HUES64 (cell line): ENCODE data around the gene FAM20C.

Experiments used
- H3K27ac ChIP-seq: 2 replicates; pipeline ENCODE4 v1.7.0; 2013; ENCODE audit warnings: low read depth, low read length, inconsistent platforms
- H3K27me3 ChIP-seq: 2 replicates; pipeline ENCODE4 v1.6.1; 2013; ENCODE audit warnings: mild to moderate bottlenecking, low read length; ENCODE audit not compliant: insufficient read depth
- H3K36me3 ChIP-seq: 2 replicates; pipeline ENCODE4 v1.6.1; 2013; ENCODE audit warnings: mild to moderate bottlenecking, low read length; ENCODE audit not compliant: insufficient read depth
- H3K4me1 ChIP-seq: 2 replicates; pipeline ENCODE4 v1.6.1; 2013; ENCODE audit warnings: mild to moderate bottlenecking, low read length, moderate library complexity; ENCODE audit not compliant: insufficient read depth
- H3K4me3 ChIP-seq: 2 replicates; pipeline ENCODE4 v1.5.1; 2013; ENCODE audit warnings: mild to moderate bottlenecking, low read length, moderate library complexity
- H3K9ac ChIP-seq: 2 replicates; pipeline ENCODE4 v1.6.1; 2013; ENCODE audit warnings: mild to moderate bottlenecking, low read depth, low read length
- H3K9me3 ChIP-seq: 2 replicates; pipeline ENCODE4 v1.6.1; 2013; ENCODE audit warnings: low read depth, low read length; ENCODE audit not compliant: insufficient read depth
- WGBS: fragments of 150-250, 120-280 bp; methylation state at CpG from one replicate; pipeline ENCODE4 v1.1.7; 2013; ENCODE audit warnings: missing lambda C conversion rate; 5-methylcytosine and 5-hydroxymethylcytosine counted together

FAM20C gene

GRCh38 chr7:226281-226895, 34.0 kb downstream of the FAM20C start:
- Histone ChIP-seq H3K9ac (no peak overlapping the region), H3K27ac (no peak overlapping the region), H3K4me3 (no peak overlapping the region), H3K4me1 (no peaks in the 10 kb centered on the region), H3K9me3 (no peaks in the 10 kb centered on the region), H3K36me3 (0 out of 2 replicates have a peak, but pooled peaks cover 3% of the 10 kb centered on the region), H3K27me3 (no peaks in the 10 kb centered on the region)
- WGBS = 93% methylated on average over 23 of the region's 23 CpGs

- 95% methylated on average over 16 of the region's 16 CpGs for WGBS
- no peaks in the 10 kb centered on the region for H3K9me3 ChIP-seq
- no peaks in the 10 kb centered on the region for H3K27me3 ChIP-seq
- H3K9ac ChIP-seq = no peak overlapping the region
- 0 out of 2 replicates have a peak, but pooled peaks cover 3% of the 10 kb centered on the region for H3K36me3 ChIP-seq
- H3K4me1 ChIP-seq = no peaks in the 10 kb centered on the region
- no peak overlapping the region for H3K4me3 ChIP-seq
- no peak overlapping the region for H3K27ac ChIP-seq
These were observed 35.6 kb downstream of the FAM20C start for GRCh38 chr7:227926-228325.

GRCh38 chr7:228610-229009, 36.2 kb downstream of the FAM20C start:
- Histone ChIP-seq H3K36me3 (0 out of 2 replicates have a peak, but pooled peaks cover 3% of the 10 kb centered on the region), H3K27ac (no peak overlapping the region), H3K9ac (no peak overlapping the region), H3K27me3 (no peaks in the 10 kb centered on the region), H3K4me1 (no peaks in the 10 kb centered on the region), H3K4me3 (no peak overlapping the region), H3K9me3 (no peaks in the 10 kb centered on the region)
- 95% methylated on average over 12 of the region's 12 CpGs for WGBS

- no peak overlapping the region for H3K4me3 ChIP-seq
- H3K27me3 ChIP-seq = no peaks in the 10 kb centered on the region
- no peak overlapping the region for H3K9ac ChIP-seq
- no peaks in the 10 kb centered on the region for H3K9me3 ChIP-seq
- no peaks in the 10 kb centered on the region for H3K4me1 ChIP-seq
- no peak overlapping the region for H3K27ac ChIP-seq
- 93% methylated on average over 29 of the region's 29 CpGs for whole genome bisulfite sequencing
- H3K36me3 ChIP-seq = 0 out of 2 replicates have a peak, but pooled peaks cover 3% of the 10 kb centered on the region
These were observed 37.0 kb downstream of the FAM20C start for GRCh38 chr7:229184-229964.

GRCh38 chr7:230274-230673, 37.9 kb downstream of the FAM20C start:
- no peak overlapping the region for H3K27ac ChIP-seq
- H3K36me3 ChIP-seq = 0 out of 2 replicates have a peak, but pooled peaks cover 3% of the 10 kb centered on the region
- no peaks in the 10 kb centered on the region for H3K4me1 ChIP-seq
- no peaks in the 10 kb centered on the region for H3K9me3 ChIP-seq
- no peak overlapping the region for H3K9ac ChIP-seq
- H3K4me3 ChIP-seq = no peak overlapping the region
- H3K27me3 ChIP-seq = no peaks in the 10 kb centered on the region
- 91% methylated on average over 17 of the region's 17 CpGs for WGBS

GRCh38 chr7:231030-231857, 38.9 kb downstream of the FAM20C start:
- no peak overlapping the region for H3K4me3 ChIP-seq
- 0 out of 2 replicates have a peak, but pooled peaks cover 3% of the 10 kb centered on the region for H3K36me3 ChIP-seq
- WGBS = 91% methylated on average over 38 of the region's 38 CpGs
- H3K9me3 ChIP-seq = no peaks in the 10 kb centered on the region
- H3K27ac ChIP-seq = no peak overlapping the region
- H3K4me1 ChIP-seq = no peaks in the 10 kb centered on the region
- H3K27me3 ChIP-seq = no peaks in the 10 kb centered on the region
- no peak overlapping the region for H3K9ac ChIP-seq

- H3K9ac ChIP-seq = no peak overlapping the region
- H3K4me3 ChIP-seq = no peak overlapping the region
- no peaks in the 10 kb centered on the region for H3K27me3 ChIP-seq
- no peak overlapping the region for H3K27ac ChIP-seq
- no peaks in the 10 kb centered on the region for H3K9me3 ChIP-seq
- 96% methylated on average over 21 of the region's 21 CpGs for WGBS
- no peaks in the 10 kb centered on the region for H3K4me1 ChIP-seq
- H3K36me3 ChIP-seq = 0 out of 2 replicates have a peak, but pooled peaks cover 3% of the 10 kb centered on the region
These were observed 39.5 kb downstream of the FAM20C start for GRCh38 chr7:231858-232246.

GRCh38 chr7:232410-233248, 40.3 kb downstream of the FAM20C start:
- Histone ChIP-seq H3K4me1 (no peaks in the 10 kb centered on the region), H3K9me3 (no peaks in the 10 kb centered on the region), H3K27me3 (no peaks in the 10 kb centered on the region), H3K9ac (no peak overlapping the region), H3K27ac (no peak overlapping the region), H3K4me3 (no peak overlapping the region), H3K36me3 (0 out of 2 replicates have a peak, but pooled peaks cover 3% of the 10 kb centered on the region)
- 92% methylated on average over 43 of the region's 43 CpGs for WGBS

GRCh38 chr7:233249-234035, 41.1 kb downstream of the FAM20C start:
- H3K9ac ChIP-seq = no peak overlapping the region; the same call in 1 of the 2 replicates
- no peaks in the 10 kb centered on the region for H3K4me1 ChIP-seq
- H3K36me3 ChIP-seq = 0 out of 2 replicates have a peak, but pooled peaks cover 3% of the 10 kb centered on the region

More at GRCh38 chr7:233249-234035, 41.1 kb downstream of the FAM20C start:
- 85% methylated on average over 27 of the region's 27 CpGs for WGBS
- Histone ChIP-seq H3K4me3 (no peak overlapping the region), H3K9me3 (no peaks in the 10 kb centered on the region), H3K27me3 (no peaks in the 10 kb centered on the region), H3K27ac (no peak overlapping the region)
